HG03575 (cell line): Measurements from ENCODE around the gene DAB1.

Experiments used
- ATAC-seq: cut with Tn5 transposase; IDR thresholded peaks from one replicate; pipeline ENCODE4 v1.9.1; 2021; ENCODE audit not compliant: unreplicated experiment, insufficient number of reproducible peaks, low FRiP score; ENCODE audit errors: extremely low read depth

DAB1 gene

DNA sequence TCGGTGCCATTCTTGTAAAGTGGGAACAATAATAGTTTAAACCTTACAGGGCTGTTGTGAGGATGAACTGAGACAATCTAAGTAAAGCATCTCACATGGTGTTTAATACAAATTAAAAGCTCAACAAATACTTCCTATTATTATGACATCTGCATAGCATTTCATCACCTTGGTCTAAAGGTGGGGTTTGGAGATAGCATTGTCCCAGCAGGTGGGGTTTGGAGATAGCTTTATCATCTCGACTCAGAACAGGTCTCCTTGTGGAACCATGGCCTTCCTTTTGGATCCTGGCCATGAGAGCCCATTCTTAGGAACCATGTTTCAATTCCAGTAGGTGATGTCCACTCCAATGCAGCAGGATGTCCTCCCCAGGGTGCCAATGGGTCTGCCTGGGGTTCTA, 437.5 kb downstream of the DAB1 start:
- no peak for ATAC-seq

DNA sequence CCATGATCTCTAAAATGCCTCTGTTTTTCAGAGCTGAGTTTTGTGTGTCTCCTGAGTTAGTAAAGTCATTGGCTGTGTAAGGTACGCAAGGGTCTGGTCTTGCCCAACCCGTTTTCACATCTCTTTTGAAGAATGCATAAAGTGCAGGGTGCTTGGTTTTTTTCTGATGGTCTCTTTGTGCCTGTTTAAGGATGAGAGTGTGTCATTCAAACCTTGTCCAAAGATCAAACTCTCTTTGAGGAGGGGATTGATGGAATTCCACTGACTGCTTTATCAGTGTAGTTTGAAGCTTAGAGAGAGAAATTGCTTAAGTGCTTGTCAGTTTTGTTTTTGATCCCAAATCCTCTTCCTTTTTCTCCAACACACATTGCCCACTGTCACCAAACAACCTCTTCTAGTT, 438.0 kb downstream of the DAB1 start:
- no peak for ATAC-seq

DNA sequence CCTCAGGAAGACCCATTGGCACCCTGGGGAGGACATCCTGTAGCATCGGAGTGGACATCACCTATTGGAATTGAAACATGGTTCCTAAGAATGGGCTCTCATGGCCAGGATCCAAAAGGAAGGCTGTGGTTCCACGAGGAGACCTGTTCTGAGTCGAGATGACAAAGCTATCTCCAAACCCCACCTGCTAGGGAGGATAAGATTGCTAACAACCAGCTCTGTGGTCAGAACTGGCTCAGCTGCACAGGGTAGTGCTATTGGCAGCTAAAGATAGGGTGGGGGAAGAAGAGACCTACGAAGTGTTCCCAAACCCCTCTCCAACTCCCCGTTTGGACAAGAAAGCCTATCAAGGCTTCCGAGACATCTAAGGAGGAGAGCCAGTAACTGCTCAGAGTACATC, 440.4 kb downstream of the DAB1 start:
- no peak for ATAC-seq

DNA sequence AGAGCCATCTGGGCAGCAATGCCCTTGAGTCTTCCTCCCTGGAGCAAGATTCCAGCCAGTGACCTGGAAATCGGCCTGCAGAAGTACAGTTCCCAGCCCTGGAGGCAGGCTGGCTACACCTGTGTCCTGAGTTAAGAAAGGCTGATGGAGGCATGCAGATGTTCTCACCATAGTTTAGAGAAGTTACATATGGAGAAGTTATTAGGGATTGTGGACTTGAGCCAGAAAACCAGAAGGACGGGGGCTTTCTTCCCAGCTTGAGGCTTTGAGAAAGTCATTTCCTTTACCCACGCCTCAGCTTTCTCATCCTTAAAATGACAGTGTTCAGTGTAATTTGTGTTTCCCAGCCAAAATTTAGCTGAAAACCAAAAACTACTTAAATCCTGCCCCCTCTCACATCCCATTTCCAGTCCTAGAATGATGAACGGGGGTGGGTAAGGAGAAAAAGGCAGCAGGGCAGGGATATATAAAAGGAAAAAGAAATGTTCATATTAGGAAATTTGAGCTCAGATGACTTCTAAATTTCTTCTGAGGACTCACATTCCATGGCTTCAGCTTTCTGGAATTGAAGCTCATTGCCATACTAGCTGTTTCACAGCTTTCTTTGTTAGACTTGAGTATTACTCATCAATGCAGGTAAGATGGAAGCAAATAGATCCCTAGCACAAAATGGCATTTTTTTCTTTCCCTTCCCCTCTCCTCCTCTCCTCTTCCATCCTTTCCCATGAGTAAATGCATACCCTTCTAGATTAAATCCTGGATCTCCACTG, 443.7 kb downstream of the DAB1 start:
- no peak for ATAC-seq

DNA sequence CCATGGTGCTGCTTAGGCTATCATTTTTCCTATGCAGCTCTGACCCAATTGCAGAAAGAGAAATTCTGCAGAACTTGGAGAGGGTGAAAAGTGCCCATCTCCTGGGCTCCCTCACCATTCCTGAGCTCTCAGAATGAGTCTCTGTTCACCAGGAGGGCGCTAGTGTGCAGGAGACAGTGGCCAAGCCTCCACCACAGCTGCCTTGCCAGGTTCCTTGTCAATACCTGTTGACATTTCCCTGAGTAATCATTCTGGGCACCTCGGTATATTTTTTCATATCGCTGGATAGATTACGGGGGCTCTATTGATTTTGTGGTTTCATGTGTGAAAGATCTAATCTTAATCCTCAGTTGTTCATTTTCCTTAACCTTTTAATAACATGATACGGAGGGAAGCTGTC, 445.0 kb downstream of the DAB1 start:
- ATAC-seq = no peak

DNA sequence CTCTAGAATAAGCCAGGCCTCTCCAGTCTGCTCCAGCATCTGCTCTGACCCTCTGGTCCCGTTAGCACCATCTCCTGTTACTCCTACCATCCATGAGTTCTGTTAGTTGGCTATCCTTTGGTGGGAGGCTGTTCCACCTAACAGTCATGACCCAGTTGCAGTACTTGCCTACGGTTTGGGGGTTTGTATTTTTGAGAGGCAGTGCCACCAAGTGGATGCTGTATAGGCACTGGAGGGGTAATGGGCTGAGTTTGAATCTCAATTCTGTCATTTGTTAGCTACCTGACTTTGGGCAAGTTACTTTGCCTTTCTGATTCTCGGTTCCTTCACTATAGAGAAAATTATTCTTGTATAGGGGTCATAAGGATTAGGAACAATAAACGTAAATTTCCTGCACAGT, 445.9 kb downstream of the DAB1 start:
- no peak for ATAC-seq

DNA sequence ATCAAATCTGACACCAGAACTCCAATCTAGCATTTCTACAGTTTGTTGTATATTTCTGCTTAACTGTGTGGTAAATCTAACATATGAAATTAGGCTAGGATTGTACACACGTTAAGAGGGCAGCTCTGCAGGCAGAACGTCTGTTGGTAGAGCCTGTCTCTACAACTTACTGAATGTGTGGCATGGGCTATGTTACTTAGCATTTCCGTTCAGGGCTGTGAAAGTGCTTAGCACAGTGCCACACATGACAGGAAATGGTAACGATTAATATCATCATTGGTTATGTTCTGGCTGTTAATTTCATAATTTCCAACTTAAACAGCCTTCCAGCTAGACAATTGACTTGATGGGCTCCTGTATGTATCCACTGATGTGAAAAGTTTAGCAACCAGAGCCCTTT, 448.4 kb downstream of the DAB1 start:
- ATAC-seq = no peak

DNA sequence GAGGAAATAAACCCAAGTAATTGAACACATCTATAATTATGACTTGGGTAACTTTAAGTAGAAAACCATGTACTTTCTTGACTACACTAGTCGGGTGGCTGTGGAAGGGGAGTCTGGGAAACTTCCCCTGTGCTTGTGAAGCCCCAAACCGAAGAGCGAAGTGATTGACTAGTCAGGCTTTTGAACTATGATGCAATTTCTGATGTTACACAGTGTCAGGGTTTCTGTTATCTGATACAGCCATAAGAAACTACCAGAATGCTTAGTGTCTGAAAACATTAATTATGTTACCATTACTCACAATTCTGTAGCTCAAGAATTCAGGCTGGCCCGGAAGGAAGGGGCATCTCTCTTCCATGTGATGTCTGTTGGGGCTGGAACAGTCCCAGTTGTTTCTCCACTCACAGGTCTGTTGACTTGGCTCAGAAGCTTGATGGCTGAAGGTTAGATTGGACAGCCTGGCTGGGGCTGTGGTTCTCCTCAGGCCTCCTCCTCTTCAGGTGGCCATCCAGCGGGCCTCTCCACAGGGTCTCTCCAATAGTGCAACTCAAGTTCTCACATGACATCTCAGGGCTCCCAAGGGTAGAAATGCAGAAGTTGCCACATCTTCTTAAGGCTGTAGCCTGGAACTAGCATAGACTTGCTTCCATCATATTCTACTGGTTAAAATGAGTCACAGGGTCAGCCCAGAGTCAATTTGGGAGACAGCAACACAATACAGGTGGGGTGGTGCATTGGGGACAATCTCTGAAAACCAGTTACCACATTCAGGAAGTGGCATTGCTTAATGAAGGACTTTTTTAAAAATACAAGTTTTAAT, 449.7 kb downstream of the DAB1 start:
- ATAC-seq = no peak

DNA sequence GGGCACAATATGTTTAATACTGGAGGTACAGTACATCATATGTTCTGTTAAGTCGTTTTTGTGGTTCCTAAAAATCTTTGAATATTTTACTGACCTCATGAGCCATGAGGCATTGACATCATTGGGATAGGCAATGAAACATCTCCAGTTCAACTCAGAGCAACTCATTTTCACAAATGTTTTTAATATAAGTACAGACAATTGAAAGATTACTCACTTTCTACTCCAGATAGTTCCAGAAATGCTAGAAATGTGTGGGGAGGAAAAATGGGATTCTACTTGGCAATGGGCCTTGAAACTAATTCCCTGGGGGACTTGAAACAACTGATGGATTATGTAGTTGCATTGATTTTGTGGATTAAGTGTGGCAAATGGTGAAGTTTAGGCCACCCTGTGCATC, 450.9 kb downstream of the DAB1 start:
- ATAC-seq = no peak

DNA sequence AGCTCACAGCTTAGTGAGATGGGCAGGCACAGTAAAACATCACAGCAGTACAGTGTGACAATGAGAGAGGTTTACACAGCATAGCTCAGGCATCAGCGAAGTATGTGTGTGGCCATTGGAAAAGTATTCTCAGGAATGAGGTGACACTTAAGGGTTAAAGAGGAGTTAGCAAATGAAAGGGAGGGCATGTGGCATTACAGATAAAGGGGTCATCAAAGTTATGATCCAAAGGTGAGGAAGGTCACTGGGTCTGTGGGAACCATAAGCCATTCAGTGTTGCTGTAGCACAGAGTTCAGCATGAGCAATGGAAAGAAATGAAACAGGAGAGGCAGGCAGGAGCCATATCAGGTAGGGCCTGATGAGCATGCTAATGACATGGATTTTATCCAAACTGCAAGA, 453.6 kb downstream of the DAB1 start:
- ATAC-seq = no peak

DNA sequence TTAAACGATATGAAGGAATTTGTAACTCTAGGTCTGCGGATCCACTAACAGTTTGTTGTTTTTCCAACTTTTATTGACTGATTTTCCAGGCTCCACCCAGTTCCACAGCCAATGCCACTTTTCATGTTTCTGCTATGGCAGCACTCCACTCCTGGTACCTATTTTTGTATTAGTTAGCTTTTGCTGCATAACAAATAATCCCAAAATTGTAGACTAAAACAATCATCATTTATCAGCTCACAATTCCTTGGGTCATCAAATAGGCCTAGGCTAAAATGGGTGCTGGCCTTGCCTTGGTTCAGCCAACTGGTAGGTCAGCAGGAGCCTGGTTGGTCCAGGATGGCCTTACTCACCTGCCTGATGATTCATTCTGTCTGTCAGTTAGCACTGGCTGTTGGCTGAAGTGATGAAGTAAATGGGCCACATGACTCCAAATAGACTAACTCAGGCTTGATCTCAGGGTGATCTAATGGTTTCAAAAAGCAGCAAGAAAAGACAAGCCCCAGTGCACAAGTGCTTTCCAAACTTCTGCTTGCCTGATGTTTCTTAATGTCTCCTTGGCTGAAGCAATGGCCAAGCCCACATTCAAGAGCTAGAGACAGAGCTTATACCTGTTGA, 454.9 kb downstream of the DAB1 start:
- ATAC-seq = no peak

DNA sequence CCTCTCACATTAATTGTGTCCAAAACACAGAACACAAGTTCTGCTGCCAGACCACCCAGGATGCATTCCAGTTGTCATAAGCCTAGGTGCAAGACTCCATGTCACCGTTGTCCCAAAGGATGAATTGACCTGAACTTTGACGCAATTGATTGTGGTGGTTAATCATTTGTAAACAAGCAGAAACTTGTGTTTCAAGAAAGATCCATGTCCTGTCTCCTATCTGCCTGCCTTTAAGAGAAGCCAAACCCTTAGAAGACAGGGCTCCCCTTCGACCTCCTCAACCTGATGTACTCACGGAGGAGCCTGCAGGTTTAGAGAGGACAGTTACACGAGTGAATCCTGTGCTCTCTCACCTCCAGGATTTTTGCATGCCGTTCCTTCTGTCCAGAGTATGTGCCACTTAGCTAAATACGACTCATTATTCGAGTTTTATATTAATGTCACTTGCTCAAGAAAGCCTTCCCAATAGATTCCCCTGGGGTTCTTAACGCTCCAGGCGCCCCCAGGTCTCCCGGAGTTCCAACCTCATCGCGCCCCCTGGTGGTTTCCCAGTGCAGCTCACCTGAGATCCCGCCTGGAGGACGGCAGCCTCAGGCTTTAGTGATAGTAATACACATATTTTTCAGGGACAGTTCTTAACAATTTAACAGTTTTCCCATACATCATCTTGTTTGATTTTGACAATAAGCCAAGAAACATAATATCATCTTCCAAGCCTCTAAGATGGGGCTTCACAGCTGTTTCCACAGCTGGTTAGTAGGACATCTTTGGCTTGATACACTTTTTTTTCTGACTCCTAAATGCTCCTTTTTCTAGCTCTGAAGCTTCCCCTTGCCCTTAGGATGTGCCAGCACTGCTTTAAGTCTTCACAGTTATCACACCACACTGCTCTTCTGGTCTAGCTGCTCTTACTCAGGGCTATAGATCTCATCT, 455.7 kb downstream of the DAB1 start:
- ATAC-seq = no peak

DNA sequence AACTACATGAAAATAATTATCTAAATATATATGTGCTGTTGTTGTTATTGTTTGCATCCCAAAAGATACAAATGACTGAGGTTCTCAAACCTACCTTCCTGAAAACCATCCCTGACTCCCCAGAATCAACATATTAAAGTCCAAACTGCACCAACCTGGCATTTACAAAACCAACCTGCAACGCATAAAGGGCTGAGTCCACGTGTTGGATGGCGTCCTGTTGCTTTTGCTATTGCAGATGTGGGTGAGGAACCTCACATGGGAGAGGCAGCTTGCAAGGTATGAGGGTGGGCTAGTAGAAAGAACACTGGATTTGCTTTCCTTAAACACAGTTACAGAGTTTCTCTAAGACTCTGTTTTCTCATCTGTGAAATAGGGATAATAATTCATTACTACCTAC, 456.5 kb downstream of the DAB1 start:
- no peak for ATAC-seq

DNA sequence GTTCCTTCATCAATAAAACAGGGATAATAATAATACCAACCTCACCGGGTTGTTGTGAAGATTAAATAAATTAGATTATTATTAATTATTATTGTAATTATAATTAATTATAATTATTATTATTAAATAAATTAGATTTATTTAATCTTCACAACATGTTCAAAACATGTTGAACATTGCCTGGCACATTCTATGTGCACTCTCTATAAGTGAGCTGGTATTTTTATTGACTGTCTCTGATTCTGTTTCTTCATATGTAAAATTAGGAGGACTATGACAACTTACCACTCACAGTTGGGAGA, 457.2 kb downstream of the DAB1 start:
- ATAC-seq = no peak

DNA sequence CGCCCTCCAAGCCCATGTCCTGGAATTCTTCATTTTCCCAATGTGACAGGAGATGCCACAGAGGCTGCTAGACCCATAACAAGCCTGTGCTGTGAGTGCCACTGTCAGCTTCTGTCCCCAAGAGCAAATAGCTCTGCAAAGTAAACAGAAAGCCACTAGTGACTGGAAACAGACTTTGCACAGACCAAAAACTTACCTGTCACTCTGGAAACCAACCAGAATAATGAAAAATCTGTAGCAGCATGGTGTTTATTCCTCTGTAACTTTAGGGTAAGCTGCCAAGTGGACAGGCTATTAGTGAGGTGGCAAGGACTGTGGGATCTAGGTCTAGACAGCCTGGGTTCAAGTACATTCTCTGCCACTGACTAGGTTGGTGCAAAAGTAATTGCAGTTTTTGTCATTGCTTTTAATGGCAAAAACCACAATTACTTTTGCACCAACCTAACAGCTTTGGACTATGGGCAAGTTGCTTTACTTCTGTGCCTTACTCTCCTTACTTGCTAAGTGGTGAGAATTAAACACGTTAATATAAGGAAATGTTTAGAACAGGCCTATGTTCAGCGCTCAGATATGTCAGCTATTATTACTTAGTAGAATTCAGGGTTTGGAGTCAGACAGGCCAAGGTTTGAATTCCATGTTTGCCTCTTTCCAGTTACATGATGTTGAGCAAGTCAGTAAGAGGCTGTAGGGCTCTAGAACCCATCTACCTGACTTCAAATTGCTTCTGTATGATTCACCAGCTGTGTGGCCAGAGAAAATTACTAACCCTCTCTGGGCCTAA, 457.8 kb downstream of the DAB1 start, which contains the start of gene C8B:
Gene C8B (minus strand): TSS at position 100 of the 782 bp plus-strand sequence. CDS start 67 bp downstream, at position 33.
- ATAC-seq = no peak

DNA sequence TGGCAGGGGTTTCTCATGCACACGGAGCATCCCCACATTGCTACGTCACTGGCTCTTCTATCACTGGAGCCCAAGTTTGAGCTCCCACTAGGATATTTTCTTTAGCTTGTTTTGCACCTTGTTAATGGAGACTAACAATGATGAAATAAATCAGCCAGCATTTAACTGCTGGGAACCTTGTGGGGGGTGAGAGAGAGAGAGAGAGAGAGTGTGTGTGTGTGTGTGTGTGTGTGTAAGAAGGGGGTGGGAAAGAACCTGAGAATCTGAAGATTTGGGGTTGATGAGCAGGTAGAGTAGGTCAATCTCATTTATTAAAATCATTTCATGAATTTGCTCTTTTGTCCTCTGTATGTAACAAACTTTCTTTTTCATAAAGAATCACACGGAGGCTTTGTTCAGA, 458.7 kb downstream of the DAB1 start:
- ATAC-seq = no peak

DNA sequence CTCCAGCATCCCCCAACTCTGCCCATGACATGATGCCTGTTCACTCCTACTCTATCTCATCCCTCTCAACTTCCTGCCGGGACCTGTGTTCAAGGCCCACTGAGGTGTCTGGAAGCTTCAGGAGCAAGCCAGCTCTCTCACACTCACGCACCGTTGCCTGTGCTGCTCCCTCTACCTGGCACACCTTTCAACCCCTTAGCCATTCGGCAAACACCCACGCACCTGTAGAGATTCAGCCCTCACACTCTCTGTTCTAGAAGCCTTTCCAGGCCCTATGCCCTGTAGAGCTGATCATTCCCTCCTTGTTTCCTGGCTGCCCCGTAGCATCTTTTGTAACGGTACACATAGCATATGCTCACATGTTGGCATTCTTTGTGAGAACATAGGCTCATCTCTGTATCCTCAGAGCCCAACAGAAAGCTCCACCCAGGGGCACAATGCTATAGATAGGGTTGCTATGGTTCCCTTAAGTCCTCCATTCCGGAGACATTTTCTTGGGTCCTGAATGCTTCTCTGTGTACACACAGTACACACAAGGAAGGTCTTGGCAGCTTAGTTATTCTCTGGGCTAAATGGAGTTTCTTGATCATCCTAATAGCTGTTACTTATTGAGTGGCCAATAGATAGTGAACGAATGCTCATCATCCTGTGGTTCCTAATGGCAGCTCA, 459.4 kb downstream of the DAB1 start:
- no peak for ATAC-seq

DNA sequence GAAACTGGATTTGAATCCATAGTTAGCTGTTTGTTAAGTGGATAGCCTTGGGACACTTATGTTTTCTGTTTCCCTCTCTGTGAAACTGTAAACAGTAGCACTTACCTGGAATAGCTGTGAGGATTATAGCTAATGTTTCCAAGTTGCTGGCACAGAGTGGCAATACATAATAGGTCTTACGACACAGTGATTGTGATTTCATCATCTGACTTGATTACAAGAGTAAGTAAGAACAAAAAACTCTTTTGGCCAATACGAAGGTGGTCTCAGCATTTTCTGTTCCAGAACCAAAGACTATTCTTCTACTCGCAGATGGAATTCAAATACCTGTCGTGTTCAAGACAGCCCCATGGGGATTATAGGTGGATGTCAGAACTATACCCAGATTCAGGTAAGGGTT, 460.2 kb downstream of the DAB1 start:
- ATAC-seq = no peak
